ENCODE results near the gene RPP25.

- TF ChIP-seq CTCF (IDR thresholded peaks at IDR 0.05) (no peak), POLR2A (IDR thresholded peaks at IDR 0.05) (no peak)
Measured at GRCh38 chr15:74978077-74978476, 21.5 kb upstream of the RPP25 start.

All from heart left ventricle (tissue), 13 donors.